HEK293 (cell line): ENCODE data around the gene SPIRE2.

Experiments
- CTCF ChIA-PET: fragments of 350-600 bp; formaldehyde crosslinking; extraction: SDS; loops from one replicate; lab custom pipeline; 2021; ENCODE audit warnings: antibody characterized with exemption; lab: Yijun Ruan, JAX
- POLR2A ChIA-PET: fragments of 300-600 bp; formaldehyde crosslinking; extraction: SDS; loops from one replicate; lab custom pipeline; 2020; ENCODE audit warnings: antibody characterized with exemption, inconsistent platforms; lab: Yijun Ruan, JAX
- H3K27ac ChIP-seq: fragments of 200-500 bp; sonication (Bioruptor generic); 2 replicates; pipeline ENCODE4 v1.5.1; 2014; ENCODE audit warnings: low read depth, low read length, control low read depth, inconsistent platforms; ENCODE audit errors: extremely low read depth
- H3K36me3 ChIP-seq, 2 experiments: fragments of 200-500 bp in 1 of 2; sonication (Bioruptor generic) in 1 of 2; 1 replicate in 1 of 2; 2 replicates in 1 of 2; pipeline ENCODE4 v1.5.1; 2014 to 2017; ENCODE audit warnings: inconsistent platforms in 2 of 2, low read length in 2 of 2; ENCODE audit not compliant: control insufficient read depth in 2 of 2, insufficient read depth in 1 of 2
- H3K4me1 ChIP-seq: fragments of 200-500 bp; sonication (Bioruptor generic); 2 replicates; pipeline ENCODE4 v1.5.1; 2014; ENCODE audit warnings: mild to moderate bottlenecking, low read length, inconsistent platforms; ENCODE audit not compliant: control insufficient read depth, insufficient read depth
- H3K4me3 ChIP-seq: 2 replicates; pipeline ENCODE4 v1.5.1; 2011; ENCODE audit warnings: low read depth, mild to moderate bottlenecking, control low read depth, low read length, moderate library complexity
- H3K9me3 ChIP-seq: fragments of 200-500 bp; sonication (Bioruptor generic); 2 replicates; pipeline ENCODE4 v1.5.1; 2014; ENCODE audit warnings: low read depth, low read length, inconsistent platforms; ENCODE audit not compliant: control insufficient read depth, insufficient read depth
- GFI1B ChIP-seq: fragments of 450-650 bp; formaldehyde crosslinking; IDR thresholded peaks from 2 replicates; pipeline ENCODE4 v1.5.1; 2016; ENCODE audit warnings: missing biosample characterization, missing genetic modification characterization
- KLF1 ChIP-seq: fragments of 450-650 bp; formaldehyde crosslinking; IDR thresholded peaks from 2 replicates; pipeline ENCODE4 v1.5.1; 2016; ENCODE audit warnings: missing biosample characterization, missing genetic modification characterization
- MZF1 ChIP-seq: fragments of 450-650 bp; formaldehyde crosslinking; IDR thresholded peaks from 2 replicates; pipeline ENCODE4 v1.5.1; 2017; ENCODE audit warnings: missing biosample characterization, missing genetic modification characterization, borderline replicate concordance
- TRIM28 ChIP-seq: IDR thresholded peaks from 2 replicates; pipeline ENCODE4 v1.6.1; 2011; ENCODE audit warnings: low read length, control low read depth, borderline replicate concordance
- ZBTB6 ChIP-seq: fragments of 450-650 bp; formaldehyde crosslinking; IDR thresholded peaks from 2 replicates; pipeline ENCODE4 v1.5.1; 2017; ENCODE audit warnings: missing biosample characterization, missing genetic modification characterization
- ZNF114 ChIP-seq: fragments of 450-650 bp; formaldehyde crosslinking; IDR thresholded peaks from 2 replicates; pipeline ENCODE4 v1.5.0; 2017; ENCODE audit warnings: missing biosample characterization, missing genetic modification characterization
- ZNF138 ChIP-seq: fragments of 450-650 bp; formaldehyde crosslinking; IDR thresholded peaks from 2 replicates; pipeline ENCODE4 v1.5.1; 2016; ENCODE audit warnings: missing biosample characterization, missing genetic modification characterization, borderline replicate concordance
- ZNF148 ChIP-seq: fragments of 450-650 bp; formaldehyde crosslinking; IDR thresholded peaks from 2 replicates; pipeline ENCODE4 v1.5.0; 2017; ENCODE audit warnings: missing biosample characterization, missing genetic modification characterization, borderline replicate concordance
- ZNF19 ChIP-seq: fragments of 450-650 bp; formaldehyde crosslinking; IDR thresholded peaks from 2 replicates; pipeline ENCODE4; 2016; ENCODE audit warnings: missing biosample characterization, missing genetic modification characterization, low read depth
- ZNF26 ChIP-seq: fragments of 450-650 bp; formaldehyde crosslinking; IDR thresholded peaks from 2 replicates; pipeline ENCODE4 v1.5.1; 2016; ENCODE audit warnings: missing biosample characterization, missing genetic modification characterization
- ZNF404 ChIP-seq: fragments of 450-650 bp; formaldehyde crosslinking; IDR thresholded peaks from 2 replicates; pipeline ENCODE4 v1.5.1; 2017; ENCODE audit warnings: missing biosample characterization, missing genetic modification characterization
- ZNF529 ChIP-seq: fragments of 450-650 bp; formaldehyde crosslinking; IDR thresholded peaks from 2 replicates; pipeline ENCODE4 v1.5.1; 2017; ENCODE audit warnings: missing genetic modification characterization, missing biosample characterization; ENCODE audit not compliant: insufficient replicate concordance
- ZNF747 ChIP-seq: fragments of 450-650 bp; formaldehyde crosslinking; IDR thresholded peaks from 2 replicates; pipeline ENCODE4 v1.5.1; 2016; ENCODE audit warnings: missing biosample characterization, missing genetic modification characterization
- TF ChIP-seq, protein P1 (sequence below): fragments of 450-650 bp; formaldehyde crosslinking; IDR thresholded peaks from 2 replicates; pipeline ENCODE4 v1.5.1; 2016; ENCODE audit warnings: missing biosample characterization, missing genetic modification characterization, borderline replicate concordance

SPIRE2 gene

GRCh38 chr16:89910717-89911354 lies 82.6 kb downstream of the SPIRE2 start:
- H3K27ac ChIP-seq = no peak overlapping the region
- ChIA-PET POLR2A (interaction anchor here (0.8 to 2.1 kb wide), 5 partner anchors 9 to 37 kb away, joined by 3 to 15 read pairs (median 5); partner anchors contain the start of genes TCF25 and TUBB3), CTCF (interaction anchor here (0.6 to 3.1 kb wide), 24 partner anchors 8 to 212 kb away, joined by 3 to 20 read pairs (median 5); partner anchors contain the start of genes DBNDD1, MC1R and TUBB3)

DNA sequence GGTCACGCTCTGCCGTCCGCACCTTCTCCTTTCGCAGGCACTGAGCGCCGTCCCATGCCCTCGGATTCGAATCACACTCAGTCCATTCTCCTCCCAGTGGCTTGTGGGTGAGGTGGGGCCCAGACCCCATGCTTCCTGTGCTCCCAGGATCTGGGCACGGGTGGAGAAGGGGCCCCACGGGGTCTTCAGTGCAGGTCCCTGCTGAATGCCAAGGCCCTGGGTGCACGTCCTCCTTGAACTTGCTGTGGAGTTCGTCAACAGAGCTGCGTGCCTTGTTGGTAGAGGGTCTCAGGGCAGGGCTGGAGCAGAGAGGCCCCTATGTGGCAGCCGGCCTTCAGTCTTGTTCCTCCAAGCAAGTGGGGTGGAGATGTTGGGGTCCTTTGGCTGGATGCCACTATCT lies 83.1 kb downstream of the SPIRE2 start:
- TF ChIP-seq, protein P1, sequence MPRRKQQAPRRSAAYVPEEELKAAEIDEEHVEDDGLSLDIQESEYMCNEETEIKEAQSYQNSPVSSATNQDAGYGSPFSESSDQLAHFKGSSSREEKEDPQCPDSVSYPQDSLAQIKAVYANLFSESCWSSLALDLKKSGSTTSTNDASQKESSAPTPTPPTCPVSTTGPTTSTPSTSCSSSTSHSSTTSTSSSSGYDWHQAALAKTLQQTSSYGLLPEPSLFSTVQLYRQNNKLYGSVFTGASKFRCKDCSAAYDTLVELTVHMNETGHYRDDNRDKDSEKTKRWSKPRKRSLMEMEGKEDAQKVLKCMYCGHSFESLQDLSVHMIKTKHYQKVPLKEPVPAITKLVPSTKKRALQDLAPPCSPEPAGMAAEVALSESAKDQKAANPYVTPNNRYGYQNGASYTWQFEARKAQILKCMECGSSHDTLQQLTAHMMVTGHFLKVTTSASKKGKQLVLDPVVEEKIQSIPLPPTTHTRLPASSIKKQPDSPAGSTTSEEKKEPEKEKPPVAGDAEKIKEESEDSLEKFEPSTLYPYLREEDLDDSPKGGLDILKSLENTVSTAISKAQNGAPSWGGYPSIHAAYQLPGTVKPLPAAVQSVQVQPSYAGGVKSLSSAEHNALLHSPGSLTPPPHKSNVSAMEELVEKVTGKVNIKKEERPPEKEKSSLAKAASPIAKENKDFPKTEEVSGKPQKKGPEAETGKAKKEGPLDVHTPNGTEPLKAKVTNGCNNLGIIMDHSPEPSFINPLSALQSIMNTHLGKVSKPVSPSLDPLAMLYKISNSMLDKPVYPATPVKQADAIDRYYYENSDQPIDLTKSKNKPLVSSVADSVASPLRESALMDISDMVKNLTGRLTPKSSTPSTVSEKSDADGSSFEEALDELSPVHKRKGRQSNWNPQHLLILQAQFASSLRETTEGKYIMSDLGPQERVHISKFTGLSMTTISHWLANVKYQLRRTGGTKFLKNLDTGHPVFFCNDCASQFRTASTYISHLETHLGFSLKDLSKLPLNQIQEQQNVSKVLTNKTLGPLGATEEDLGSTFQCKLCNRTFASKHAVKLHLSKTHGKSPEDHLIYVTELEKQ (tag by site-specific recombination) = no peak
- TF ChIP-seq ZBTB6 (tag by site-specific recombination) (no peak), ZNF747 (tag by site-specific recombination) (no peak), ZNF19 (no peak)
- ChIA-PET POLR2A (interaction anchor here (2.0 to 2.1 kb wide), 2 partner anchors 11 to 38 kb away, joined by 12 to 15 read pairs; partner anchors contain the start of genes TCF25 and TUBB3), CTCF (interaction anchor here (0.7 to 1.9 kb wide), 6 partner anchors 11 to 170 kb away, joined by 3 to 13 read pairs (median 5); partner anchors contain the start of gene DBNDD1)
- no peaks in the 10 kb centered on the region for H3K9me3 ChIP-seq
- no peak overlapping the region for H3K4me3 ChIP-seq
- no peaks in the 10 kb centered on the region for H3K4me1 ChIP-seq
- H3K27ac ChIP-seq = no peak overlapping the region
- H3K36me3 ChIP-seq = peaks cover 8 to 39% of the 10 kb centered on the region in 2 experiments; a peak in 2 of 3 replicates

More at GRCh38 chr16:89910717-89911354, 82.6 kb downstream of the SPIRE2 start:
- Histone ChIP-seq H3K9me3 (no peaks in the 10 kb centered on the region), H3K4me3 (no peak overlapping the region), H3K4me1 (no peaks in the 10 kb centered on the region), H3K36me3 (peaks cover 8 to 44% of the 10 kb centered on the region in 2 experiments; a peak in 2 of 3 replicates)
- TF ChIP-seq ZNF26 (tag by site-specific recombination) (no peak), ZNF404 (tag by site-specific recombination) (no peak), TRIM28 (no peak), ZNF114 (tag by site-specific recombination) (no peak), GFI1B (tag by site-specific recombination) (no peak), KLF1 (tag by site-specific recombination) (no peak), ZNF148 (tag by site-specific recombination) (no peak), MZF1 (tag by site-specific recombination) (no peak), ZNF529 (tag by site-specific recombination) (no peak), ZNF138 (no peak)
